CD4-positive, alpha-beta T cell (primary cell): ENCODE results near the gene CNPY3. TPM values are rescaled to one million over a fixed set of nuclear protein-coding genes. Genes with fewer than 3 reads are reported as not detected.

Experiments
- ATAC-seq: fragments of 200-7000 bp; cut with Tn5 transposase; one replicate; pipeline ENCODE4 v1.10.0; 2022; ENCODE audit warnings: mild to moderate bottlenecking; ENCODE audit not compliant: poor library complexity
- CTCF ChIA-PET: fragments of 350-600 bp; sonication (Branson Sonifier 250); formaldehyde crosslinking; loops from one replicate; lab custom pipeline; 2021; ENCODE audit warnings: antibody characterized with exemption, inconsistent platforms; lab: Charles Lee
- POLR2A ChIA-PET: fragments of 350-600 bp; sonication (Branson Sonifier 250); formaldehyde crosslinking; loops from one replicate; lab custom pipeline; 2021; ENCODE audit warnings: antibody characterized with exemption, inconsistent platforms; lab: Charles Lee
- DNase-seq, 14 experiments: peaks; one replicate each; pipeline ENCODE4 v3.0.0-alpha.2; 2013 to 2020; ENCODE audit warnings: mixed read lengths in 2 of 14
- H3K27ac ChIP-seq, 2 donors: one replicate each; pipeline versions ENCODE4 v1.5.1 to v1.7.0; 2013; ENCODE audit warnings: low read length in 2 of 2, low read depth in 1 of 2, mild to moderate bottlenecking in 1 of 2
- H3K27me3 ChIP-seq, 2 experiments: 1 replicate in 1 of 2; 2 replicates in 1 of 2; pipeline versions ENCODE4 v1.6.1 to v1.7.0; 2013; ENCODE audit warnings: low read length in 2 of 2, control low read depth in 1 of 2, mild to moderate bottlenecking in 1 of 2, moderate library complexity in 1 of 2; ENCODE audit not compliant: insufficient read depth in 2 of 2, control insufficient read depth in 1 of 2
- H3K36me3 ChIP-seq: one replicate; pipeline ENCODE4 v1.6.1; 2013; ENCODE audit warnings: low read length, control low read depth; ENCODE audit not compliant: insufficient read depth
- H3K4me1 ChIP-seq: one replicate; pipeline ENCODE4 v1.6.1; 2013; ENCODE audit warnings: low read length, control low read depth; ENCODE audit not compliant: insufficient read depth
- H3K4me3 ChIP-seq: one replicate; pipeline ENCODE4 v1.5.1; 2013; ENCODE audit warnings: mild to moderate bottlenecking, low read length, moderate library complexity
- H3K9me3 ChIP-seq, 2 experiments: 1 replicate in 1 of 2; 2 replicates in 1 of 2; pipeline versions ENCODE4 v1.6.1 to v1.7.0; 2013; ENCODE audit warnings: low read length in 2 of 2, mild to moderate bottlenecking in 2 of 2, control low read depth in 1 of 2, moderate library complexity in 1 of 2; ENCODE audit not compliant: control insufficient read depth in 1 of 2, insufficient read depth in 1 of 2
- H3K27ac Mint-ChIP-seq: one replicate; pipeline ENCODE4 v1.8.0; 2020; ENCODE audit warnings: mixed read lengths
- H3K27me3 Mint-ChIP-seq: one replicate; pipeline ENCODE4 v1.8.0; 2021; ENCODE audit warnings: mixed read lengths
- H3K36me3 Mint-ChIP-seq: one replicate; pipeline ENCODE4 v1.8.0; 2021; ENCODE audit warnings: low read depth, mixed read lengths
- H3K4me1 Mint-ChIP-seq: one replicate; pipeline ENCODE4 v1.8.0; 2021; ENCODE audit warnings: low read depth, mixed read lengths
- H3K4me3 Mint-ChIP-seq: one replicate; pipeline ENCODE4 v1.8.0; 2020; ENCODE audit warnings: mild to moderate bottlenecking, mixed read lengths
- H3K9me3 Mint-ChIP-seq: one replicate; pipeline ENCODE4 v1.8.0; 2020; ENCODE audit warnings: mixed read lengths
- CTCF ChIP-seq: fragments of 200-600 bp; IDR thresholded peaks from one replicate; pipeline ENCODE4 v1.8.0; 2022; ENCODE audit warnings: antibody characterized with exemption, mild to moderate bottlenecking
- intact Hi-C, 2 experiments: fragments of 100-400 bp; cut with DNase I in 1 of 2; cut with micrococcal nuclease in 1 of 2; formaldehyde crosslinking; loops; one replicate each; pipeline versions ENCODE4 v1.15.1 to v1.9.0; 2023 to 2025; cut with DNase I, micrococcal nuclease
- total RNA-seq, 174 experiments: library from RNA in 2 of 174; stranded (reverse) in 2 of 174; gene quantifications; one replicate each; pipeline ENCODE4 v1.2.3 and lab custom pipeline; 2021 to 2026

The CNPY3 gene
- total RNA-seq, 2 experiments from 2014 or later, result 41.2 to 43.8 TPM

- Histone ChIP-seq H3K9me3 (no peaks in the 10 kb centered on the region), H3K36me3 (peaks cover 6% of the 10 kb centered on the region), H3K4me3 (peak overlapping the region; percentile 85), H3K27ac (peak overlapping the region; percentile 83 to 85), H3K4me1 (peaks cover 50% of the 10 kb centered on the region), H3K27me3 (no peaks in the 10 kb centered on the region)
- Mint-ChIP-seq H3K36me3 (peaks cover 21% of the 10 kb centered on the region), H3K4me1 (peaks cover 52% of the 10 kb centered on the region), H3K27me3 (no peaks in the 10 kb centered on the region), H3K4me3 (peak overlapping the region; percentile 95), H3K27ac (peak overlapping the region; percentile 97), H3K9me3 (no peaks in the 10 kb centered on the region)
- CTCF ChIA-PET, result interaction anchor here (0.7 to 1.6 kb wide), 4 partner anchors 8 to 78 kb away, joined by 3 to 4 read pairs (median 4); partner anchors contain the start of genes CNPY3 and MEA1
- POLR2A ChIA-PET, result interaction anchor here (0.7 to 3.9 kb wide), 34 partner anchors 9 to 1267 kb away, joined by 3 to 135 read pairs (median 6); partner anchors contain the start of genes ABCC10, BICRAL, CNPY3 and CUL7
- intact Hi-C loops, result loop anchor here (1.0 to 5.0 kb wide), 5 partner anchors 34 to 449 kb away; partner anchors contain the start of genes CNPY3 (in 2 of the 2), CUL7 (in 2 of the 2) and MEA1 (in 1 of the 2)
- TF ChIP-seq CTCF, result no peak
- ATAC-seq (peak; percentile 16), DNase-seq (peak in 5 of 14 experiments; percentile 1 to 35 (median 8))
Measured at GRCh38 chr6:42979523-42980177, 50.4 kb downstream of the CNPY3 start.

GRCh38 chr6:42981836-42982235 lies 52.6 kb downstream of the CNPY3 start:
- no peak for TF ChIP-seq CTCF
- H3K9me3 Mint-ChIP-seq, result no peaks in the 10 kb centered on the region
- DNase-seq, result no peak
- POLR2A ChIA-PET, result no interaction called here
- no peak overlapping the region for H3K27ac ChIP-seq
- intact Hi-C loops, result no loop called here
- H3K27ac Mint-ChIP-seq, result peak overlapping the region; percentile 77
- H3K36me3 Mint-ChIP-seq, result peaks cover 18% of the 10 kb centered on the region
- H3K36me3 ChIP-seq, result peaks cover 2% of the 10 kb centered on the region
- H3K4me1 ChIP-seq, result peaks cover 60% of the 10 kb centered on the region
- H3K27me3 Mint-ChIP-seq, result no peaks in the 10 kb centered on the region
- H3K4me1 Mint-ChIP-seq, result peaks cover 64% of the 10 kb centered on the region
- H3K27me3 ChIP-seq, result no peaks in the 10 kb centered on the region
- no peaks in the 10 kb centered on the region for H3K9me3 ChIP-seq
- CTCF ChIA-PET, result no interaction called here
- no peak overlapping the region for H3K4me3 ChIP-seq
- no peak for ATAC-seq
- peak overlapping the region; percentile 59 for H3K4me3 Mint-ChIP-seq

GRCh38 chr6:42984001-42984923 lies 55.0 kb downstream of the CNPY3 start, which contains the start of gene PPP2R5D:
PPP2R5D (plus strand) TSS chr6:42984570; CDS start chr6:42984678, 108 bp downstream.
- no peaks in the 10 kb centered on the region for H3K27me3 Mint-ChIP-seq
- ChIA-PET CTCF (interaction anchor here (0.7 to 1.1 kb wide), 3 partner anchors 8 to 83 kb away, joined by 3 to 4 read pairs (median 3); partner anchors contain the start of gene KLHDC3), POLR2A (interaction anchor here (0.6 to 2.4 kb wide), 36 partner anchors 9 to 1403 kb away, joined by 3 to 91 read pairs (median 6); partner anchors contain the start of genes BICRAL, CDC5L, CNPY3 and CUL7)
- Histone ChIP-seq H3K4me1 (peaks cover 56% of the 10 kb centered on the region), H3K4me3 (peak within 1 kb of the TSS; percentile 81), H3K27ac (peak within 1 kb of the TSS; percentile 73 to 77), H3K27me3 (no peaks in the 10 kb centered on the region), H3K36me3 (peaks cover 18% of the 10 kb centered on the region), H3K9me3 (no peaks in the 10 kb centered on the region)
- peak within 1 kb of the TSS; percentile 96 for H3K27ac Mint-ChIP-seq
- ATAC-seq, result peak; percentile 90
- H3K4me3 Mint-ChIP-seq, result peak within 1 kb of the TSS; percentile 93
- H3K9me3 Mint-ChIP-seq, result no peaks in the 10 kb centered on the region
- peak; percentile 93 to 99 (median 96) for DNase-seq
- TF ChIP-seq CTCF, result no peak
- peaks cover 23% of the 10 kb centered on the region for H3K36me3 Mint-ChIP-seq
- H3K4me1 Mint-ChIP-seq, result peaks cover 67% of the 10 kb centered on the region
- intact Hi-C loops, result loop anchor here (1.0 to 2.0 kb wide), 3 partner anchors 29 to 75 kb away; partner anchors contain the start of genes KLC4 (in 1 of the 2), KLHDC3 (in 1 of the 2), MEA1 (in 1 of the 2) and MRPL2 (in 1 of the 2)
